Keratinocyte (primary cell): ENCODE results near the gene MAB21L4. TPM values are rescaled to one million over a fixed set of nuclear protein-coding genes. Genes with fewer than 3 reads are reported as not detected.

Experiments used
- DNase-seq: peaks from one replicate; pipeline ENCODE4 v3.0.0-alpha.2; 2011; ENCODE audit warnings: low read depth, missing footprints, low spot score
- FAIRE-seq: peaks from 2 replicates; lab custom pipeline; 2011; peaks lifted over from hg19 to GRCh38; lab: Jason Lieb, UNC
- H2AFZ ChIP-seq: 2 replicates; pipeline ENCODE4 v1.6.0; 2012; ENCODE audit warnings: low read length, control low read depth, inconsistent platforms; ENCODE audit not compliant: control insufficient read depth
- H3K27ac ChIP-seq: 2 replicates; pipeline ENCODE4 v1.5.1; 2011; ENCODE audit warnings: low read length; ENCODE audit not compliant: control insufficient read depth, insufficient read depth
- H3K27me3 ChIP-seq: 3 replicates; pipeline ENCODE4 v1.6.0; 2011; ENCODE audit warnings: low read length; ENCODE audit not compliant: control insufficient read depth, insufficient read depth; ENCODE audit errors: extremely low read depth
- H3K36me3 ChIP-seq, 2 experiments: 2 replicates in 1 of 2; 3 replicates in 1 of 2; pipeline ENCODE4 v1.5.1; 2011; ENCODE audit warnings: low read length in 2 of 2, mild to moderate bottlenecking in 1 of 2; ENCODE audit not compliant: control insufficient read depth in 2 of 2, insufficient read depth in 2 of 2; ENCODE audit errors: extremely low read depth in 1 of 2
- H3K4me1 ChIP-seq: 3 replicates; pipeline ENCODE4 v1.5.1; 2011; ENCODE audit warnings: low read length; ENCODE audit not compliant: control insufficient read depth, insufficient read depth; ENCODE audit errors: extremely low read depth
- H3K4me2 ChIP-seq: 3 replicates; pipeline ENCODE4 v1.6.0; 2011; ENCODE audit warnings: low read depth, low read length; ENCODE audit not compliant: control insufficient read depth, insufficient read depth; ENCODE audit errors: extremely low read depth
- H3K4me3 ChIP-seq, 3 experiments: fragments of 200-600 bp in 1 of 3; sonication (generic) in 1 of 3; 2 replicates in 2 of 3; 3 replicates in 1 of 3; pipeline ENCODE4 v1.5.1; 2011 to 2016; ENCODE audit warnings: low read length in 3 of 3, mild to moderate bottlenecking in 3 of 3, control low read depth in 2 of 3, inconsistent platforms in 1 of 3, low read depth in 1 of 3, mixed read lengths in 1 of 3, mixed run types in 1 of 3, moderate library complexity in 1 of 3; ENCODE audit not compliant: control insufficient read depth in 2 of 3, insufficient read depth in 2 of 3; ENCODE audit errors: extremely low read depth in 1 of 3
- H3K79me2 ChIP-seq: 2 replicates; pipeline ENCODE4 v1.6.0; 2012; ENCODE audit warnings: low read length; ENCODE audit not compliant: control insufficient read depth, insufficient read depth
- H3K9ac ChIP-seq: 3 replicates; pipeline ENCODE4 v1.6.0; 2011; ENCODE audit warnings: low read length; ENCODE audit not compliant: control insufficient read depth, insufficient read depth; ENCODE audit errors: extremely low read depth
- H3K9me1 ChIP-seq: 3 replicates; pipeline ENCODE4 v1.6.0; 2011; ENCODE audit warnings: low read length; ENCODE audit not compliant: control insufficient read depth, insufficient read depth; ENCODE audit errors: extremely low read depth
- H3K9me3 ChIP-seq: 2 replicates; pipeline ENCODE4 v1.5.1; 2012; ENCODE audit warnings: low read depth, low read length; ENCODE audit not compliant: control insufficient read depth
- H4K20me1 ChIP-seq: 3 replicates; pipeline ENCODE4 v1.6.0; 2011; ENCODE audit warnings: low read length; ENCODE audit not compliant: control insufficient read depth, insufficient read depth; ENCODE audit errors: extremely low read depth
- EZH2 ChIP-seq: IDR thresholded peaks from one replicate; pipeline ENCODE4 v1.6.1; 2012; ENCODE audit warnings: inconsistent platforms, mild to moderate bottlenecking, low read length, moderate library complexity
- dilution Hi-C: fragments of 300-500 bp; cut with MboI; formaldehyde crosslinking; loops from one replicate; pipeline ENCODE4 v1.7.0; 2020; ENCODE audit warnings: low sequenced_read_pairs; ENCODE audit not compliant: extremely low pct_ligation_motif_present
- polyA plus RNA-seq, 5 experiments: library from polyadenylated mRNA; depleted of rRNA in 3 of 5; stranded (reverse) in 3 of 5; stranded (forward) in 1 of 5; unstranded in 1 of 5; fragments of >200 nt; gene quantifications; 1 replicate in 1 of 5; 2 replicates in 3 of 5; 3 replicates in 1 of 5; pipeline versions ENCODE4 v1.2.1 to v1.2.3, GENCODE V29; 2011 to 2012; ENCODE audit warnings: missing spikeins in 2 of 5, low read depth in 1 of 5, low replicate concordance in 1 of 5
- TF ChIP-seq, protein P1 (sequence below), 3 experiments: IDR thresholded peaks in 1 of 3; conservative IDR thresholded peaks in 1 of 3; optimal IDR thresholded peaks in 1 of 3; 2 replicates in 2 of 3; 3 replicates in 1 of 3; pipeline versions ENCODE3 to v1.5.1; 2011; ENCODE audit warnings: low read length in 3 of 3, mild to moderate bottlenecking in 3 of 3, moderate library complexity in 2 of 3, control low read depth in 1 of 3, inconsistent platforms in 1 of 3; ENCODE audit not compliant: insufficient read depth in 2 of 3; ENCODE audit errors: extremely low read depth in 1 of 3

The MAB21L4 gene
- polyA plus RNA-seq, 1 donor (not counting 4 experiments of a cell fraction or from before 2014, with no cell fraction given): 0.37 TPM

DNA sequence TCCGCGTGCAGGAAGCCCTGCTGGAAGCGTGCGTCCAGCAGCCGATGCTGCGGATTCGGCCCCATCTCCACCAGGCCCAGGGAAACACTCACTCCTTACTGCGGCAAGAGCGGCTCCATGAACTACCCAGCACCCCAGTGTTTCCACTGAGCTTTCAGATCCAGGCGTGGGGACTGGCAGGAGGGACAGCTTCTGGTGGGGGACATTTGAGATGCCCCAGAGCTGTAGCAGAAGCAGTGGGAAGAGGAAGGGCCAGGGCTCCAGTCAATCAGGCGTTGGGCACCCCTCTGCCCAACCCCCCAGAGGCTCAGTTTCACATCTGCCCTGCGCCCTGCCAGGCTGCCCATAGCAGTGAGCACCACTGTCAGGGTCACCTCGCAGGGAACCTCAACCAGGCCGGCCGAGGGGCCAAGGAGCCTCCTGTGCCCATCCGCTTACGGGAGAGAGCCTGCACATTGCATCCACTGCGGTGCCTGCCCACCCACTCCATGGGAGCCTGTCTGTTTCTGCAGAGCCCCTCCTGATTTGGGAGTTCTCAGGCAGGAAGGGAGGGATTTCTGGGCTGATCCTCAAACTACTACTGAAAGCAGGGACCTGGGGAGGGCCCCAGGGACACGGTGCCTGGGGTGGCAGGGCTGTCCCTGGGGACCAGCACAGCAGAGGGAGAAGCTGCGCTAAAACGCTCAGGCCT lies 22.7 kb downstream of the MAB21L4 start:
- DNase-seq (no peak), FAIRE-seq (no peak)
- Histone ChIP-seq H3K9me1 (no peaks in the 10 kb centered on the region), H3K4me3 (no peak overlapping the region), H3K27ac (no peak overlapping the region), H4K20me1 (no peaks in the 10 kb centered on the region), H2AFZ (no peak overlapping the region), H3K36me3 (no peaks in the 10 kb centered on the region), H3K4me1 (no peaks in the 10 kb centered on the region), H3K9me3 (no peaks in the 10 kb centered on the region), H3K4me2 (no peak overlapping the region), H3K27me3 (peaks cover 3% of the 10 kb centered on the region), H3K79me2 (no peaks in the 10 kb centered on the region), H3K9ac (no peak overlapping the region)
- TF ChIP-seq EZH2: no peak
- TF ChIP-seq, protein P1, sequence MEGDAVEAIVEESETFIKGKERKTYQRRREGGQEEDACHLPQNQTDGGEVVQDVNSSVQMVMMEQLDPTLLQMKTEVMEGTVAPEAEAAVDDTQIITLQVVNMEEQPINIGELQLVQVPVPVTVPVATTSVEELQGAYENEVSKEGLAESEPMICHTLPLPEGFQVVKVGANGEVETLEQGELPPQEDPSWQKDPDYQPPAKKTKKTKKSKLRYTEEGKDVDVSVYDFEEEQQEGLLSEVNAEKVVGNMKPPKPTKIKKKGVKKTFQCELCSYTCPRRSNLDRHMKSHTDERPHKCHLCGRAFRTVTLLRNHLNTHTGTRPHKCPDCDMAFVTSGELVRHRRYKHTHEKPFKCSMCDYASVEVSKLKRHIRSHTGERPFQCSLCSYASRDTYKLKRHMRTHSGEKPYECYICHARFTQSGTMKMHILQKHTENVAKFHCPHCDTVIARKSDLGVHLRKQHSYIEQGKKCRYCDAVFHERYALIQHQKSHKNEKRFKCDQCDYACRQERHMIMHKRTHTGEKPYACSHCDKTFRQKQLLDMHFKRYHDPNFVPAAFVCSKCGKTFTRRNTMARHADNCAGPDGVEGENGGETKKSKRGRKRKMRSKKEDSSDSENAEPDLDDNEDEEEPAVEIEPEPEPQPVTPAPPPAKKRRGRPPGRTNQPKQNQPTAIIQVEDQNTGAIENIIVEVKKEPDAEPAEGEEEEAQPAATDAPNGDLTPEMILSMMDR (optimal IDR thresholded peaks at IDR 0.05 in 1 of 3, IDR thresholded peaks at IDR 0.05 in 1 of 3, conservative IDR thresholded peaks at IDR 0.05 in 1 of 3; ENCODE audit: extremely low read depth in 1 of 3, insufficient read depth in 2 of 3, low read length in 3 of 3): no peak
- dilution Hi-C loops: no loop called here

DNA sequence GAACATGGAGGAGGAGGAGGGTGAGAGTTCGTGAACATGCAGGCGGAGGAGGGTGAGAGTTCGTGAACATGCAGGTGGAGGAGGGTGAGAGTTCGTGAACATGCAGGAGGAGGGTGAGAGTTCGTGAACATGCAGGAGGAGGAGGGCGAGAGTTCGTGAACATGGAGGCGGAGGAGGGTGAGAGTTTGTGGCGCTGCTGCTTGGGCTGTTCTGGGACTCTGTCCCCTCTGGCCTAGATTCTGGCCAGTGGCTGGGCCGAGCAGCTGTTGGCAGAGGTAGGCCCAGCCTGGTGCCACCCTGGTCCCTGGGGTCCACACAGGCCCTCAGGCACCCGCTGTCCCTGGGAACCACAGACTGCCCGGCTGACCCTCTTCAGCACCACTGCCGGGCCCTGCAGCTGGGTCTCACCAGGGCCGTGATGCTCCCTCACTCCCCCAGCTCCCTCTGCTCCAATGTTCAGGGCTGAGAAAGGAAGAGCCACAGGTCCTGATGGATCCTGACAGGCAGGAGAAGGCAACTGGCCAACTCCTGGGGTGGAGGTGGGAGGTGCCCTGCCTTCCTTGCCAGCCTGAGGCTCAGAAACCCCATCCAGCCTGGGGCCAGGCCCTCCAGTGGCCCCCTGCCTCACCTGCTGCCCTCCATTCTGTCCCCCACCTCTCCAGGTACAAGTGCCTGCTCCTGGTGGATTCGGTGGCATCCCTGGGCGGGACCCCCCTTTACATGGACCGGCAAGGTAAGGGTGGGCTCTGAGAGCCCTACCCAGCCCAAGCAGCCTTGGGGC lies 23.4 kb downstream of the MAB21L4 start:
- Histone ChIP-seq H3K27me3 (peaks cover 3% of the 10 kb centered on the region), H3K9ac (no peak overlapping the region), H3K9me3 (no peaks in the 10 kb centered on the region), H3K9me1 (no peaks in the 10 kb centered on the region), H3K4me3 (no peak overlapping the region), H3K27ac (no peak overlapping the region), H3K36me3 (no peaks in the 10 kb centered on the region), H3K4me1 (no peaks in the 10 kb centered on the region), H2AFZ (no peak overlapping the region), H3K4me2 (no peak overlapping the region), H3K79me2 (no peaks in the 10 kb centered on the region), H4K20me1 (no peaks in the 10 kb centered on the region)
- DNase-seq (no peak), FAIRE-seq (no peak)
- dilution Hi-C loops: no loop called here
- TF ChIP-seq, protein P1 (optimal IDR thresholded peaks at IDR 0.05 in 1 of 3, IDR thresholded peaks at IDR 0.05 in 1 of 3, conservative IDR thresholded peaks at IDR 0.05 in 1 of 3; ENCODE audit: extremely low read depth in 1 of 3, insufficient read depth in 2 of 3, low read length in 3 of 3): no peak
- TF ChIP-seq EZH2: no peak
